IMR-90 (cell line): ENCODE results near the gene B4GALNT3. TPM values are rescaled to one million over a fixed set of nuclear protein-coding genes. Genes with fewer than 3 reads are reported as not detected.

Experiments
- microRNA-seq, 2 experiments: library from miRNA; stranded (forward) in 1 of 2; unstranded in 1 of 2; fragments of 10-50 nt in 1 of 2; fragments of <30 nt in 1 of 2; gene quantifications in 1 of 2; microRNA quantifications in 1 of 2; one replicate each; pipeline versions ENCODE3 to v1.1.0; 2013 to 2020; ENCODE audit not compliant: insufficient read depth in 1 of 2, insufficient read length in 1 of 2, unreplicated experiment in 1 of 2
- polyA plus RNA-seq, 3 experiments: library from polyadenylated mRNA; depleted of rRNA; stranded (reverse); fragments of >200 nt; gene quantifications; 2 replicates each; pipeline ENCODE4 v1.2.3, GENCODE V29; 2012; ENCODE audit warnings: low replicate concordance in 1 of 3
- small RNA-seq, 5 experiments: library from RNA; depleted of rRNA; stranded (forward); fragments of <200 nt; gene quantifications; one replicate each; pipeline ENCODE3, GENCODE V24; 2012
- total RNA-seq: library from RNA; depleted of rRNA; stranded (reverse); fragments of >200 nt; gene quantifications from 2 replicates; pipeline ENCODE4 v1.2.3, GENCODE V29; 2012; rRNA removed

B4GALNT3 gene
- total and polyA plus RNA-seq, 2 of the 4 experiments (the other 2 are of a cell fraction) = not detected

Small RNA genes within 50 kb of the gene (microRNA-seq; reads per million reads assigned to microRNA genes)
- gene RNU7-103P (ENCODE audit: insufficient read depth, insufficient read length) = not detected

Small RNA genes within 50 kb of the gene (small RNA-seq; reads per million reads assigned to genes)
- gene RNU7-103P = 0 reads per million in 5 experiments

Other genes with a start within 250 kb of the B4GALNT3 start
- not detected in 2 replicates for gene SLC6A12, start 245.8 kb upstream of the B4GALNT3 start, total RNA-seq
- not detected in 2 replicates for gene SLC6A12, start 245.8 kb upstream of the B4GALNT3 start, polyA plus RNA-seq (2012; rRNA removed)
- gene SLC6A13, start 197.1 kb upstream of the B4GALNT3 start, total RNA-seq = under 0.01 and 0.28 TPM in 2 replicates
- 0.10 TPM in 1 of 2 replicates, not detected in the other for gene SLC6A13, start 197.1 kb upstream of the B4GALNT3 start, polyA plus RNA-seq (2012; rRNA removed)
- 66.7 and 95.9 TPM in 2 replicates for gene KDM5A, start 70.6 kb upstream of the B4GALNT3 start, total RNA-seq
- gene KDM5A, start 70.6 kb upstream of the B4GALNT3 start, polyA plus RNA-seq (2012; rRNA removed) = 7.3 and 7.9 TPM in 2 replicates
- gene CCDC77, start 58.3 kb upstream of the B4GALNT3 start, total RNA-seq = 6.6 and 9.4 TPM in 2 replicates
- gene CCDC77, start 58.3 kb upstream of the B4GALNT3 start, polyA plus RNA-seq (2012; rRNA removed) = 7.2 TPM in 2 replicates
- not detected in 2 replicates for gene NINJ2, start 203.5 kb downstream of the B4GALNT3 start, total RNA-seq
- gene NINJ2, start 203.5 kb downstream of the B4GALNT3 start, polyA plus RNA-seq (2012; rRNA removed) = not detected in 2 replicates